Islet of Langerhans (tissue), 1 donor: ENCODE data around the gene WBP2.

Experiments used
- FAIRE-seq: peaks from one replicate; lab custom pipeline; 2011; peaks lifted over from hg19 to GRCh38; lab: Jason Lieb, UNC

Gene WBP2

DNA sequence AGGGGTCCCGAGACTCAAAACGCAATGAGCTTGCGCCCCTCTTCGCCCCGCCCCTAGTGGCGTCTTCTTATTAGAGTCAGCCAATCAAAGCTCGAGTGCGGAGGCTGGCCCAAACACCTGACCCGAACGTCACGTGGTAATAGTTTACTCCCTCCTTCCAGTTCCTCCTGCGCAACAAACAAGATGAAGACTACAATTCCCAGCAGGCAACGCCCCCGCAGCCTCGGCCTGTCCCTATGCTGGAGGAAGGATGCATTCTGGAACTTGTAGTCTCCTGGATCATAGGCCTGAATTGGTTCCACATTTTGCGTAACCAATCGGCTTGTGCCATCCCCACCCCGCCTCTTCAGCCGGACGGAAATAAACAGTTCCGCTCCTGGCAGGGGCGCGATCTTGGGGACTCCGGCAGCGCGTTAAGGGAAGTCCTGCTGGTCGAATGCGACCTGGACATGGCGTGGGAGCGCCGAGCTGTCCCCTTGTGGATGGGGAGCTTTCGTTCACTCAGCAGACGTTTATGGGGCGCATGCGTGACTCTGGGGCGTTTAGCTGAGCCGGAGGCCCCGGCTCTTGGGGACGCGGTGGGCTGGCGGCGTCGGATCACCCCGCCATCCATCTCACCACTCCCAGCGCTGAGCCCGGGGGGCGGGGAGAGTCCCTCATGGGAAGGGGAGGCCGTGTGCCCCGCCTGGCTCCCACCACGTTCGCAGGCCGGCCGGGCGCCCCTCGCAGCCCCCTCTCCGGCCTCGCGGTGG lies at the start of gene WBP2:
TSS of gene WBP2 (minus strand) at position 26 of the 752 bp plus-strand sequence. CDS start 38 bp downstream, outside the sequence.
- peak; percentile 80 for FAIRE-seq

- FAIRE-seq = no peak
These were observed 47.3 kb upstream of the WBP2 start for GRCh38 chr17:75902406-75902805.

- no peak for FAIRE-seq
These were observed 46.6 kb upstream of the WBP2 start for GRCh38 chr17:75901727-75902126.

GRCh38 chr17:75900691-75901533 lies 45.8 kb upstream of the WBP2 start:
- FAIRE-seq = no peak

DNA sequence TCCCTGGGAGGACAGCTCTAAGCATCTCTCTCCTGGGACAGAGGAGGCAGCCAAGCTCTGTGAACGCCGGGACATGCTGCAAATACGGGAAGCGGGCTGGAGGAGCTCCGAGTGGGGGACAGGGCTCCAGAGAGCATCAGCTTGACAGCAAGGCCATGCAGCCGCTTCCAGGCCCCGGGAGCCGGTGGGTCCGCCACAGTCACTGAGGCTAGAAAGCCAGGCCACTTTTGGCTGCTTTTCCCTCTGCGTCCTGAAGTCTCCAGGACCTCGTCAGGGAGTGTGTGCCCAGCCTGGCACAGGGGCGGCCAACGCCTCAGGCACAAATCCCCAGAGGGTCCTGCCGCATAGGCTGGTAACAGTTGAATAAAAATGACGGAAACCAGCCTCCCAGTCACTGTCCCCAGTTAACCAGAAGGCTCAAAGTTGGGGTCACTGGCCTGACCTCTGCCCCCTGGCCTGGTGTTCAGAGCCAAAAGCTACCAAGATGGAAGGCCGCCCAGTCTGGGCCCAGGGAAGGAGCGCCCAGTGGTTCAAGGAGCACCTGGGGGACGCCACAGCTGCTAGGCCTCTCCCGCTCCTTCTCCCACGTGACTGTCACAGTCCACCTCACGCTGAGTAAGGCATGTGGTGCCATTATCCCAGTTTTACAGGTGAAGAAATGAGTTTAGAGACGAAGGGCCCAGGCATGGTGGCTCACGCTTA lies 44.8 kb upstream of the WBP2 start:
- no peak for FAIRE-seq

DNA sequence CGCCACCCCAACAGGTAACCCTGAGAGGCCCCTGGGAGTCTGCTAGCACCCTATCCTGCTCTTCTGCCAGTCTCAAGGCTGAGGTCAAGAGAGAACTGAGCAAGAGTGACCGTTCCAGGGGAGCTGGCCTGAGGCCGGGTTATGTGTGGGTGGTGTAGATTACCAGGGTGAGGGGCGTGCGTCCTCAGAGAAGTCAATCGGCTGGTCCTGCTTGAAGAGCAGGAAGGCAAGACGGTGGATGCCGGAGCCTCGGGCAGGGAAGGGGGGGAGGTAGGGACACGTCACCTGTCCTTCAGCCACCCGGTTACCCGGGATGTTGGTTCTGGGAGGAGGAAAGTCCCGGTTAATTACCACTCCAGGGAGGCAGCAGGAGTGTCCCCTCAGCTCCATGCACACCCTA lies 44.2 kb upstream of the WBP2 start:
- no peak for FAIRE-seq

- no peak for FAIRE-seq
These were observed 43.7 kb upstream of the WBP2 start for GRCh38 chr17:75898791-75899190.

DNA sequence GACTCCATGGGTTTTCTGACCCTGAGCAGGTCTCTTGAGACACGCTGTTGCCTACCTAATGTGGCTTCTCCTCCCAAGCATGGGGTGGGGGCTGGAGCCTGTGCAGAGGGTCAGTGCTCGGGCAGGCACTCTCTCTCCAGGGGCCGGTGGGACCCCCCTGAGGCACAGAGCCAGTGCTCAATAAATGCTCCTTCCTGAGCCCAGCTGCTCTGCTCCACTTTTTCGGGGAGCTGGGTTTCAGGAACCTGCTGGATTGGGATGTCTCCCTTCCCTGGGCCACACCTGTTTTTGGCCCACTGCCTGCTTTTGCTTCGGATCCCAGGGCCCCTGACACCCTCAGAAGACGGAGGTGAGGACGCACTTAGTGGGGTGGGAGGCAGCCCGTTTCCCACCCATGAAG lies 42.9 kb upstream of the WBP2 start:
- FAIRE-seq = no peak

DNA sequence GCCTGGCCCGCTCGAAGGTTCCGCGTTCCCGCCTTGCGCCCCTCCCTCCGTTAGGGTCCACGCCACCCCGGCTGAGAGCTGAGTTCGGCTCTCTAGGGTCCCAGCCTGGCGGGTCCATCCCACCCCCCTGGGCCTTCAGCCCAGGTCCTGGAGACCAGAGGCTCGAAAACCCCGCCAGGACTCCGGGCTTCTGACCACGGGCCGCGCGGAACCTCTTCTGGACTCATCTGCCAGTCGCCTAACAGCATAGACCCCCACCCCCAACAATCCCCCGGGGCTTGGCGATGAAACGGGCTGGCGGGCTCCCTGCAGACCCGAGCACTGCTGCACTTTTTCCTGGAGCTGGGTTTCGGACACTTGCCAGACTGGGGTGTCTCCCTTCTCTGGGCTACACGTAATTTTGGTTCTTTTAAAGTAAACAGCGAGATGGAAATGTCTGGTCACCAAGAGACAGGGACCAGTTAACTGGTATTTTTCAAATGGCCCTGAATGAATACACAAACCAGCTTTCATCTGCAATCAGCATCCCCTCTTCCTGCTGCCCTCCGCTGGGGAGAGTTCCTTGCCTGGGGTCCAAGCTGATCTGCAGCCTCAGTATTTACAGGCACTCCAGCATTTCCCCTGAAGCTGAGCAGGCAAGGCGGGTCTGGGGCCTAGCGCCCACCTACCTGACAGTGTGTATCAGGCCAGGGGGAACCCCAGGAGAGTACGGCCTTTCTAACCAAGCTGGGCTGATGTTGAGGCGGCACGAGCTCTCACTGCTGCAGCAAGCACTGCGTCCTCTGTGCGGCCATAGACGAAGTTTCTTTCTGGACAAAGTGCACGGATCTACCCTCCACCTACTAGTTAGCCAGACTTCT lies 42.3 kb upstream of the WBP2 start:
- FAIRE-seq = no peak

GRCh38 chr17:75896415-75897159 lies 41.5 kb upstream of the WBP2 start, which contains the start of gene TRIM65:
TSS of gene TRIM65 (minus strand) at chr17:75896951. CDS start at chr17:75896937, 14 bp downstream.
- no peak for FAIRE-seq

DNA sequence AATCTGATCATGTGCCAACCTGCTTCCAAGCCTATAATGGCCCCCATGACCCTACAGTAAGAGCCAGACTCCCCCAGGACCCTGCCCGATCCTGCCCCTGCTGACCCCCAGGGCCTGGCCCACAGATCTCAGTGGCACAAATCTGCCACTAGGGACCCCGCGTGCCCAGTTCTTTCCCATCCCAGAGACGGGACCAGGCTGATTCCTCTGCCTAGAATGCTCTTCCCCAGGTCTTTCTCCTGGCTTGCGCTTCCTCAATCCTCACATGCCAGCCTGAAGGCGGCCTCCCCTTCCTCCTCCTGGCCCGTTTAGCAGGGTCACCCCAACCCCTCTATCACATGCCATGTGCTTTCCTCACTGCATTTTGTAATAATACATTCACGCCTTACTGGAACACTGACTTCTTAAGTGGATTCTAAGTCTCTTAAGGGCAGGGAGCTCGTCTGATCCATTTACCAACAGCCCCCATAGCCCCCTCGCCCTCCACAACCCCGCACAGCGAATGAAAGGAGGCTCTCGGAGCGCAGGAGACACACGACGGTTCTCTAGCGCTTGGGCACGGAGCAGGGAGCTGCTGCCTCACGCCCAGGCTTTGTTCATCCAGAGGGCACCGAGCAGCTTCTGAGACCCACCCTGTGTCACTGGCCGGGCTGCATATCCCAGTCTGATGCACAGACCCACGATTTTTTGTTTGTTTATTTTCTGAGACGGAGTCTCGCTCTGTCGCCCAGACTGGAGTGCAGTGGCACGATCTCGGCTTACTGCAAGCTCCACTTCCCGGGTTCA lies 40.4 kb upstream of the WBP2 start:
- no peak for FAIRE-seq

GRCh38 chr17:75894049-75894733 lies 39.1 kb upstream of the WBP2 start:
- FAIRE-seq = no peak

DNA sequence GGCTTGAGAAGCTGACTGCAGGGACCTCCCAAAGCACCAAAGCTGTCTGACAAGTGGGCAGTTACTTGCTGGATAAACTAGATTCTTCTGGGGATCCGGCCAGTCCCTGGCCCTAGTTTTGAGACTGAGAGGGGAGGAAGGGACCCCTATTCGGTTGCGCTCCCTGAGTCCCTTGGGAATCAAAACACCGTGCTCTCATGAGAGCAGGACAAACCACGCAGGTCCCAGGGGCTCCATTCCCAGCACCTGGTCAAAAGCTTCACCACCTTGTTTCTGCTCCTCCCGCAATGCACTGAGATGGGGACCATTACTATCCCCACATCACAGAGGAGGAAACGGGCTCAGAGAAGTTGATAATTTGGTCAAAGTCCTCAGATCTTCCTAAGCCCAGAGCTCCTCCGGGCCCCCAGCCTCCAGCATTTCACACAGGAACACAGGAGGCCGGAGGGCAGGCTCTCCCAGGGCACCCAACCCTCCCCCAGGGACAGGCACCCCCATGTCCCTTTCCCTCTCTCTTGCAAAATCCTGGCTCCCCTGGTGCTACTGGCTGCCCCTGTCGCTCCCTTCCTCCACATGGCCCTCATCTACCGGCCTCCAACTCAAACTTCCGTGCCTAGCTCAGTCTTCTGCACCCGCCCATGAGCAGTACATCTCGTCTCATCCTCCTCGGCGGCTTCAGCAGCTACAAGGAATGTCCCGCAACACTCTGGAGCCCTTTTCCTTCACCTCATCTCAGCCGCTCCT lies 38.3 kb upstream of the WBP2 start:
- no peak for FAIRE-seq

DNA sequence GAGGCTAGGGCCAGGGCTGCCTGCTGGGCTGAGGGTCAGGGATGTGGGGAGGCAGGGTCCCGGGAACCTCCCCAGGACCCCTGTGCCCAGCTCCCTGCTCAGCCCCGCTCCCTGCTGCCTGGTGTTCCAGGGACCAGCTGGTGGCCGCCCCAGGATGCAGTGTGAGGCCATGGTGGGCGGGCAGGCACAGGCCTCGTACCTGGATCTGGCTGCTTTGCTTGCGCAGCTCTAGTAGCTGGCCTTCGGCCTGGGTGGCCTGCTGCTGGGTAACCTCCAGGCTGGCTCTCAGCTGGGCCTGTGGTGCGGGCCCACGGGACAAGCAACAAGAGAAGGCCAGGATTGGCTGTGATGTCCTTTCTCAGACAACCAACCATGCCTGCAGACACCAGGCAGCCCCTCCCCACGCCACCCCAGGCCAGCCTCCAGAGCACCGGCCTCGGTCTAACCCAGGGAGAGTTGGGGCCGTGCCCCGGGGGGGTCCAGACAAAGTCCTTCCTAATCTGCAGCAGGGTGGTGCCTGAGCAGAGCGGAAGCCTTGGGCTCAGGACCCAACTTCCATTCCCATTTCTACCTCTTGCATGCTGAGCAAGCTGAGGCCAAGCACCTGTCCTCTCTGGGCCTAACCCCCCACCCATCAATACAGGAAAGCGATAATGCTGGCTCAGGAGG lies 37.6 kb upstream of the WBP2 start:
- FAIRE-seq = no peak

- no peak for FAIRE-seq
These were observed 36.7 kb upstream of the WBP2 start for GRCh38 chr17:75891605-75892555.

DNA sequence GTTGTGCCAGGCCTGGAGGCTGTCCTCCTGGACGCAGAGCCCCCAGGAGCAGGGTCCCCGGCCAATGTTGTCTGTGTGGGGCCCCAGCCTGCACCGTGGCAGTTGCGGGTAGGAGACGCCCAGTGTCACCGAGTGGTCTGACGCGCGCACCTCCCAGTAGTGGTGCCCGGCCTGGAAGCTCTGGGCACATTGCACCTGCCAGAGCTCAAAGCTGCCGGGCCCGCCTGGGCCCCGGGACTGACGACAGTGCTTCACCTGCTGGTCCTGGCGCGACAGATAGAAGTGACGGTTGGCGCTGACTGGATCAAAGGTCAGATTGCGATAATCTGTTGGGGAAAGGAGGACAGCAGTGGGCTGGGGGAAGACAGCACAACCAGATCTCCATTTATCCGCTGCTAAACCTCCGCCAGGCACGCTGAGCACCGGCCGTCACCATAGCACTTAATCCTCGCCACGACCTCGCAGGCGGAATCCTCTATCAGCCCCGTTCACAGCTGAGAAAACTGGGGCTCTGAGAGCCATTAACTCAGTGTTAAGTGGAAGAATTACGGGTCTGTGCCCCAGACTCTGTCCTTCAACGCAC lies 36.0 kb upstream of the WBP2 start:
- no peak for FAIRE-seq

- no peak for FAIRE-seq
These were observed 34.3 kb upstream of the WBP2 start for GRCh38 chr17:75889454-75889853.
